KMS-11 (cell line): ENCODE data around the gene KIF6.

Source experiments
- H2AFZ ChIP-seq: fragments of 200-600 bp; sonication (generic); 2 replicates; pipeline ENCODE4 v1.6.1; 2016; ENCODE audit warnings: antibody characterized with exemption, mixed run types, low read depth
- H3K27ac ChIP-seq: fragments of 200-600 bp; sonication (generic); 2 replicates; pipeline ENCODE4 v1.6.1; 2016; ENCODE audit warnings: mild to moderate bottlenecking, mixed run types
- H3K27me3 ChIP-seq: fragments of 200-600 bp; sonication (generic); 2 replicates; pipeline ENCODE4 v1.6.1; 2017; ENCODE audit warnings: mild to moderate bottlenecking, low read depth, mixed run types, moderate library complexity; ENCODE audit not compliant: insufficient read depth
- H3K36me3 ChIP-seq: fragments of 200-600 bp; sonication (generic); 2 replicates; pipeline ENCODE4 v1.6.1; 2017; ENCODE audit warnings: mild to moderate bottlenecking, mixed run types; ENCODE audit not compliant: insufficient read depth
- H3K4me1 ChIP-seq: fragments of 200-600 bp; sonication (generic); 2 replicates; pipeline ENCODE4 v1.6.1; 2016; ENCODE audit warnings: mild to moderate bottlenecking, low read depth, mixed run types; ENCODE audit not compliant: poor library complexity, severe bottlenecking
- H3K4me2 ChIP-seq: fragments of 200-600 bp; sonication (generic); 2 replicates; pipeline ENCODE4 v1.7.0; 2016; ENCODE audit warnings: mild to moderate bottlenecking, mixed run types
- H3K4me3 ChIP-seq: fragments of 200-600 bp; sonication (generic); IDR thresholded peaks from 2 replicates; pipeline ENCODE4 v1.6.1; 2017; ENCODE audit warnings: low read depth, low read length, mixed read lengths; ENCODE audit not compliant: insufficient read depth
- H3K79me2 ChIP-seq: fragments of 200-600 bp; sonication (generic); 2 replicates; pipeline ENCODE4 v1.6.1; 2016; ENCODE audit warnings: low read depth, mixed run types; ENCODE audit not compliant: insufficient read depth
- H3K9ac ChIP-seq: fragments of 200-600 bp; sonication (generic); 2 replicates; pipeline ENCODE4 v1.6.1; 2016; ENCODE audit warnings: mild to moderate bottlenecking, mixed run types
- H4K20me1 ChIP-seq: fragments of 200-600 bp; sonication (generic); 2 replicates; pipeline ENCODE4 v1.6.1; 2016; ENCODE audit warnings: mild to moderate bottlenecking, mixed run types; ENCODE audit not compliant: insufficient read depth
- TF ChIP-seq, protein P1 (sequence below): fragments of 200-600 bp; sonication (generic); conservative IDR thresholded peaks from 2 replicates; pipeline ENCODE4 v1.6.1; 2017; ENCODE audit warnings: low read depth, mild to moderate bottlenecking, antibody characterized with exemption, low read length, moderate library complexity, mixed read lengths

Gene KIF6

DNA sequence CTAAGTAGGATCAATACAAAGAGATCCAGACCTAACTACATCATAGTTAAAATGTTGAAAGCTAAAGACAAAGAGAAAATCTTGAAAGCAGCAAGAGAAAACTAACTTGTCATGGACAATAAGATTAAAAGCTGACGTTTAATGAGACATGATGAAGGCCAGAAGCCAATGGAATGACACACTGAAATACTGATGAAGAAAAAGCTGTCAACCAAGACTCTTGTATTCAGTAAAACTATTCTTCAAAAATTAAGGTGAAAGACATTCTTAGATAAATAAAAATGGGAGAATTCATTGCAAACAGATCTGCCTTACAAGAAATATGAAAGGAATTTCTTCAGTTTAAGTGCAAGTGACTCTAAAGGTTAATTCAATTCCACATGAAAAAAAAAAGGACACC is 256.8 kb downstream of the KIF6 start:
- Histone ChIP-seq H3K4me1 (peaks cover 15% of the 10 kb centered on the region), H3K27ac (no peak overlapping the region), H3K9ac (no peak overlapping the region), H2AFZ (no peak overlapping the region), H4K20me1 (no peaks in the 10 kb centered on the region; the same call in 1 of the 2 replicates), H3K4me2 (no peak overlapping the region), H3K4me3 (no peak overlapping the region), H3K36me3 (no peaks in the 10 kb centered on the region), H3K27me3 (no peaks in the 10 kb centered on the region), H3K79me2 (no peaks in the 10 kb centered on the region)
- TF ChIP-seq, protein P1, sequence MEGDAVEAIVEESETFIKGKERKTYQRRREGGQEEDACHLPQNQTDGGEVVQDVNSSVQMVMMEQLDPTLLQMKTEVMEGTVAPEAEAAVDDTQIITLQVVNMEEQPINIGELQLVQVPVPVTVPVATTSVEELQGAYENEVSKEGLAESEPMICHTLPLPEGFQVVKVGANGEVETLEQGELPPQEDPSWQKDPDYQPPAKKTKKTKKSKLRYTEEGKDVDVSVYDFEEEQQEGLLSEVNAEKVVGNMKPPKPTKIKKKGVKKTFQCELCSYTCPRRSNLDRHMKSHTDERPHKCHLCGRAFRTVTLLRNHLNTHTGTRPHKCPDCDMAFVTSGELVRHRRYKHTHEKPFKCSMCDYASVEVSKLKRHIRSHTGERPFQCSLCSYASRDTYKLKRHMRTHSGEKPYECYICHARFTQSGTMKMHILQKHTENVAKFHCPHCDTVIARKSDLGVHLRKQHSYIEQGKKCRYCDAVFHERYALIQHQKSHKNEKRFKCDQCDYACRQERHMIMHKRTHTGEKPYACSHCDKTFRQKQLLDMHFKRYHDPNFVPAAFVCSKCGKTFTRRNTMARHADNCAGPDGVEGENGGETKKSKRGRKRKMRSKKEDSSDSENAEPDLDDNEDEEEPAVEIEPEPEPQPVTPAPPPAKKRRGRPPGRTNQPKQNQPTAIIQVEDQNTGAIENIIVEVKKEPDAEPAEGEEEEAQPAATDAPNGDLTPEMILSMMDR = no peak

DNA sequence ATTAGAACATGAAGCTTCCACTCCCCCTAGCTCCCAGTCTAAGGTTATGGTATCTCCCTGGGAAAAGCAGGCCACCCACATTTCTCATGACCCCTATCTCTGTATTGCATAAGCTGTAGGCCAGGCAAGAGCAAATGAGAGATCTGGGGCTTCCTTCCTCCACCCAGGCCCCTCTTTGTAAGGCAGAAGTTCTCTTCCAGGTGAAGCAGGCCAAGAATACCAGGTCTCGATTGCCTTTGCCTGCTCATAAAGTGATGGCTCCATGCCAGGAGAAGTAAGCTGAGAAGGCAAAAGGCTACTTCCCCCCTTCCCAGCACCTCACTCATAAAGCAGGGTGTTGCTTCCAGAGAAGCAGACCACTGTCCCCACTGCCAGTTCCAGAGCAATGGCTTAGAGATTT is 258.6 kb downstream of the KIF6 start:
- Histone ChIP-seq H4K20me1 (no peaks in the 10 kb centered on the region; the same call in 1 of the 2 replicates), H3K4me3 (no peak overlapping the region), H3K4me2 (no peak overlapping the region), H3K9ac (no peak overlapping the region), H3K4me1 (no peaks in the 10 kb centered on the region), H3K27me3 (no peaks in the 10 kb centered on the region), H3K79me2 (no peaks in the 10 kb centered on the region), H3K36me3 (no peaks in the 10 kb centered on the region), H3K27ac (no peak overlapping the region), H2AFZ (no peak overlapping the region)
- TF ChIP-seq, protein P1 = no peak

DNA sequence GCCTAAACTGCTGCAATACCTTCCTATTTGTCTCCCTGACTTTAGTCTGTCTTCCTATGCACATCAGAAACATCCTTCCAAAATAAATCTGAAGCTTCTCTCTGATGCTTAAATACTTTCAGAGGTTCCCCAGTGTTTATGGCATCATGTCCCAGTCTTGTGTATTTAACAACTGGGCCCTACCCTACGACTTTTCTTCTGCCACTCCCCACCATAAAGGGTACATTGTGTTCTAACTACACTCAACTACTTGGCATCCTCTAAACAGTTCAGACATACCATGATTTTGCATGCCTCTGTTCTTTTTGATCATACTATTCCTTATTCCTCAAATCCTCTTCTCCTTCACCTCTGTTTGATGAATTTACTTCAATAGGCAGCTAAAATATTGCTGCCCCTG is 259.7 kb downstream of the KIF6 start:
- no peak overlapping the region for H2AFZ ChIP-seq
- H3K36me3 ChIP-seq = no peaks in the 10 kb centered on the region
- TF ChIP-seq, protein P1 = no peak
- no peak overlapping the region for H3K4me2 ChIP-seq
- H3K4me3 ChIP-seq = no peak overlapping the region
- no peaks in the 10 kb centered on the region; the same call in 1 of the 2 replicates for H4K20me1 ChIP-seq
- no peaks in the 10 kb centered on the region for H3K79me2 ChIP-seq
- H3K4me1 ChIP-seq = no peaks in the 10 kb centered on the region
- H3K9ac ChIP-seq = no peak overlapping the region
- H3K27ac ChIP-seq = no peak overlapping the region
- H3K27me3 ChIP-seq = no peaks in the 10 kb centered on the region

DNA sequence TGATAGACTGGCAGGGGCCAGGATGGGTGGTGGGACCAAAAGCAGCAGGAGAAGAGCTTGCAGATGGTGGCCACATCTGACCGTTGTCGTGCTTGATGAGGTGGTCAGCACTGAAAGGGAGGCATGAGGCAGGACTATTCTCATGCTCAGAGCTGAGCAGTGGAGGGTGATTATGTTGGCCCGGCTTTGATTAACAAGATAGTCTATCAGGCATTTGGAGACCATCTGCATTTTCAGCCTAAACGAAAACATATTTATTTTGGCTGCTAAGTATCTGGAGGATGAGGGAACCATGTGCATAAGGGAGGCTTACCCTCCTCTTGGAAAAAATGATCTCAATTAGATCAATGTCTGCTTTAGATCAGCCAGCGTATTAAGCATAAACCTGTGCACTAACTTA is 261.1 kb downstream of the KIF6 start:
- H3K4me3 ChIP-seq = no peak overlapping the region
- H2AFZ ChIP-seq = no peak overlapping the region
- H3K36me3 ChIP-seq = no peaks in the 10 kb centered on the region
- H4K20me1 ChIP-seq = no peaks in the 10 kb centered on the region
- H3K4me2 ChIP-seq = no peak overlapping the region
- H3K4me1 ChIP-seq = no peaks in the 10 kb centered on the region
- H3K27me3 ChIP-seq = no peaks in the 10 kb centered on the region
- H3K27ac ChIP-seq = no peak overlapping the region
- H3K79me2 ChIP-seq = no peaks in the 10 kb centered on the region
- TF ChIP-seq, protein P1 = no peak
- no peak overlapping the region for H3K9ac ChIP-seq
